Peyer's patch (tissue), 4 donors: ENCODE data around the gene RPGRIP1. TPM values are rescaled to one million over a fixed set of nuclear protein-coding genes. Genes with fewer than 3 reads are reported as not detected.

Source experiments
- DNase-seq, 3 donors: peaks; one replicate each; pipeline ENCODE4 v3.0.0-alpha.2; 2017 to 2019
- H3K27ac ChIP-seq, 4 donors: fragments of 200-600 bp; sonication (generic); one replicate each; pipeline ENCODE4 v1.5.1; 2016 to 2019
- H3K27me3 ChIP-seq, 2 donors: fragments of 200-600 bp; sonication (generic); one replicate each; pipeline ENCODE4 v1.5.1; 2019
- H3K36me3 ChIP-seq, 3 donors: fragments of 200-600 bp; sonication (generic); one replicate each; pipeline ENCODE4 v1.5.1; 2016 to 2019
- H3K4me1 ChIP-seq, 4 donors: fragments of 200-600 bp; sonication (generic); one replicate each; pipeline ENCODE4 v1.5.1; 2016 to 2019
- H3K4me3 ChIP-seq, 4 donors: fragments of 200-600 bp; sonication (generic); 1 replicate in 3 of 4; 2 replicates in 1 of 4; pipeline ENCODE4 v1.5.1; 2016 to 2019; ENCODE audit warnings: mild to moderate bottlenecking in 1 of 4
- H3K9me3 ChIP-seq, 4 donors: fragments of 200-600 bp; sonication (generic); one replicate each; pipeline ENCODE4 v1.5.1; 2016 to 2019; ENCODE audit warnings: mild to moderate bottlenecking in 1 of 4
- POLR2A ChIP-seq, 2 donors: fragments of 450-650 bp; IDR thresholded peaks; one replicate each; pipeline ENCODE4 v1.5.1; 2017; ENCODE audit warnings: antibody characterized with exemption in 2 of 2, mild to moderate bottlenecking in 2 of 2, moderate library complexity in 2 of 2
- total RNA-seq, 4 donors: library from RNA; depleted of rRNA; stranded (reverse); fragments of >200 nt; gene quantifications; one replicate each; pipeline ENCODE4 v1.1.0, GENCODE V29; 2016
- TF ChIP-seq, protein P1 (sequence below), 6 experiments: fragments of 450-650 bp in 4 of 6; fragments of 200-600 bp in 2 of 6; sonication (generic) in 1 of 6; IDR thresholded peaks; one replicate each; pipeline ENCODE4 v1.5.1; 2017 to 2019; ENCODE audit warnings: antibody characterized with exemption in 6 of 6, mild to moderate bottlenecking in 3 of 6, moderate library complexity in 1 of 6

Gene RPGRIP1
- total RNA-seq, 4 donors from 2014 or later, result 0.40 to 3.3 TPM; not detected in 2

DNA sequence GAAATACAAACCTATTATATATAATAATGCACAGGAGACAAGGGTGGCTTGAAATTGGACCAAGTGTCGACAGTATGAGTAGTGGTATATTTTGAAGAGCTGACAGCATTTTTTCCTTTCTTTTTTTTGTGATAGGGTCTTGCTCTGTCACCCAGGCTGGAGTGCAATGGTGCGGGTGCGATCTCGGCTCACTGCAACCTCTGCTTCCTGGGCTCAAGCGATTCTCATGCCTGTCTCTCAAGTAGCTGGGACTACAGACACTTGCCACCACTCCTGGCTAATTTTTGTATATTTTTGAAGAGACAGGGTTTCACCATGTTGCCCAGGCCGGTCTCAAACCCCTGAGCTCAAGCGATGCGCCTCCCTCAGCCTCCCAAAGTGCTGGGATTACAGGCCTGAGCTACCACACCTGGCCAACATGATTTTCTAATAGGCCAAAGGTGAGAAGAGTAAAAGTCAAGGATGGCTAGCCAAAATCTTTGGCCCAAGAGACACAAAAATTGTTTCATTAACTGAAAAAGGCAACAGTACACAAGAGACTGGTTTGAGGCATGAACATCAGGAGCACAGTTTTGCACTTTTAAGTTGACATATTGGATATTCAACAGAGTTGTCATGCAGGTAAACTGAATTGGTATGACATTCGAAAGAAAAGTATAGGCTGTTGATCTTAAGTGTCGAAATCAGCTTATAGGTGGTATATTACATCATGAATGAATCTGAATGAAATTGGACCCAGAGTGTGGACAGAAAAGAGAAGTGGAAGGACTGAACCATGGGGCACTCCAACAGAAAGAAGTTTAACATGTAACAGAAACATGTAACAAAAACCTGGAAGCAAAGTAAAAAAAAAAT, 23.1 kb upstream of the RPGRIP1 start:
- H3K4me1 ChIP-seq, result peaks cover 0 to 48% (median 21%) of the 10 kb centered on the region in 4 donors
- no peak overlapping the region for H3K27ac ChIP-seq
- no peaks in the 10 kb centered on the region for H3K9me3 ChIP-seq
- no peak overlapping the region for H3K4me3 ChIP-seq
- DNase-seq, result no peak
- H3K36me3 ChIP-seq, result peaks cover 0 to 74% (median 0%) of the 10 kb centered on the region in 3 donors
- TF ChIP-seq POLR2A (IDR thresholded peaks at IDR 0.05), result no peak
- TF ChIP-seq, protein P1, sequence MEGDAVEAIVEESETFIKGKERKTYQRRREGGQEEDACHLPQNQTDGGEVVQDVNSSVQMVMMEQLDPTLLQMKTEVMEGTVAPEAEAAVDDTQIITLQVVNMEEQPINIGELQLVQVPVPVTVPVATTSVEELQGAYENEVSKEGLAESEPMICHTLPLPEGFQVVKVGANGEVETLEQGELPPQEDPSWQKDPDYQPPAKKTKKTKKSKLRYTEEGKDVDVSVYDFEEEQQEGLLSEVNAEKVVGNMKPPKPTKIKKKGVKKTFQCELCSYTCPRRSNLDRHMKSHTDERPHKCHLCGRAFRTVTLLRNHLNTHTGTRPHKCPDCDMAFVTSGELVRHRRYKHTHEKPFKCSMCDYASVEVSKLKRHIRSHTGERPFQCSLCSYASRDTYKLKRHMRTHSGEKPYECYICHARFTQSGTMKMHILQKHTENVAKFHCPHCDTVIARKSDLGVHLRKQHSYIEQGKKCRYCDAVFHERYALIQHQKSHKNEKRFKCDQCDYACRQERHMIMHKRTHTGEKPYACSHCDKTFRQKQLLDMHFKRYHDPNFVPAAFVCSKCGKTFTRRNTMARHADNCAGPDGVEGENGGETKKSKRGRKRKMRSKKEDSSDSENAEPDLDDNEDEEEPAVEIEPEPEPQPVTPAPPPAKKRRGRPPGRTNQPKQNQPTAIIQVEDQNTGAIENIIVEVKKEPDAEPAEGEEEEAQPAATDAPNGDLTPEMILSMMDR (IDR thresholded peaks at IDR 0.05), result no peak
- no peaks in the 10 kb centered on the region for H3K27me3 ChIP-seq

DNA sequence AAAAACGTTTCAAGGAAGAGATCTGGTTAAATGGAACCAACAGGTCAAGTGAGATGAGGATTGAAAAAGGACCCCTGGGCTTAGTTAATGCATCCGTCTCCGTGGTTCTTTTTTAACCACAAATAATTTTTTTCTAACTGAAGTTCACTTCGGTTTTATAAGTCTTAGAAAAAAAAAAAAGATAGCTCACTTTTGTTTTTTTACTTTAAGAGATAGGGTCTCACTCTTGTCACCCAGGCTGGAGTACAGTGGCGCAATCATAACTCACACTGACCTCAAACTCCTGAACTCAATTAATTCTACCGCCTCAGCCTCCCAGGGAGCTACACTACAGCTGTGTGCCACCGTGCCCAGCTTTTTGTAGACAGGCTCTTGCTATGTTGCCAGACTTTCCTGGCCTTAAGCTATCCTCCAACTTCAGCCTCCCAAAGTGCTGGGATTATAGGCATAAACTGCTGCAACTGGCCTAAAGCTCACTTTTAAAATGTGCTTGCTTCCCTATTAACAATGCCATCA, 22.4 kb upstream of the RPGRIP1 start:
- no peak for DNase-seq
- Histone ChIP-seq H3K27ac (no peak overlapping the region), H3K4me1 (peaks cover 0 to 55% (median 25%) of the 10 kb centered on the region in 4 donors), H3K9me3 (no peaks in the 10 kb centered on the region), H3K27me3 (no peaks in the 10 kb centered on the region), H3K36me3 (peaks cover 0 to 77% (median 0%) of the 10 kb centered on the region in 3 donors), H3K4me3 (no peak overlapping the region)
- TF ChIP-seq, protein P1 (IDR thresholded peaks at IDR 0.05), result no peak
- TF ChIP-seq POLR2A (IDR thresholded peaks at IDR 0.05), result no peak

DNA sequence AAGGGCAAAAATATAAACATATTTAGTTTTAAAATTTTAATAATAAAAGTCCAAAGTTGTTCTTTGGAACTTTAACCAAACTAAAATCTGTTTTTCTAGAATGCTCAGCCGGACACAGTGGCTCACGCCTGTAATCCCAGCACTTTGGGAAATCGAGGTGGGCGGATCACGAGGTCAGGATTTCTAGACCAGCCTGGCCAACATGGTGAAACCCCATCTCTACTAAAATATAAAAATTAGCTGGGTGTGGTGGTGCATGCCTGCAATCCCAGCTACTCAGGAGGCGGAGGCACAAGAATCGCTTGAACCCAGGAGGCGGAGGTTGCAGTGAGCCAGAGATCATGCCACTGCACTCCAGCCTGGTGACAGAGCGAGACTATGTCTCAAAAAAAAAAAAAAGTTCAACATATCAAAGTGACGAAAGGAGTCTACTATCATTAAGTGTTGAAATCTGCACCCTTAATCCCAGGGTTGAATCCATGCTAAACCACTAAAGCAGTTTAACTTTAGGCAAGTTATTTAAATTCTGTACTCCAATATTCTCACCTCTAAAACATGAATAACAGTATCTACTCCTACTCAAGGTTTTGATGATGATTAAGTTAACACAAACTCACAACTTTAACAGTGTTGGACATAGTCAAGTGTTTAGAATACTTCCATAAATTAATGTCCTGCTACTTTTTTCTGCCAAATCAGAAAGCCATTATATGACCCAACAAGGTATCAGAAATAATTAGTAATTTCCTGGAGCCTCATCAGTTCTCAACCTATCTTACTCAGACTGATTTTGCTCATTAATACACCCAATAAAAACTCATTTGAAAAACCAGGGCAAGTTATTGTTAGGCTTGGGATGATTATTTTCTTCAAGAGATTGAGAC, 21.6 kb upstream of the RPGRIP1 start:
- H3K36me3 ChIP-seq, result peaks cover 0 to 77% (median 0%) of the 10 kb centered on the region in 3 donors
- H3K4me3 ChIP-seq, result no peak overlapping the region
- no peak for DNase-seq
- peaks cover 0 to 63% (median 29%) of the 10 kb centered on the region in 4 donors for H3K4me1 ChIP-seq
- TF ChIP-seq POLR2A (IDR thresholded peaks at IDR 0.05), result no peak
- TF ChIP-seq, protein P1 (IDR thresholded peaks at IDR 0.05), result no peak
- H3K27ac ChIP-seq, result no peak overlapping the region
- no peaks in the 10 kb centered on the region for H3K9me3 ChIP-seq
- no peaks in the 10 kb centered on the region for H3K27me3 ChIP-seq

DNA sequence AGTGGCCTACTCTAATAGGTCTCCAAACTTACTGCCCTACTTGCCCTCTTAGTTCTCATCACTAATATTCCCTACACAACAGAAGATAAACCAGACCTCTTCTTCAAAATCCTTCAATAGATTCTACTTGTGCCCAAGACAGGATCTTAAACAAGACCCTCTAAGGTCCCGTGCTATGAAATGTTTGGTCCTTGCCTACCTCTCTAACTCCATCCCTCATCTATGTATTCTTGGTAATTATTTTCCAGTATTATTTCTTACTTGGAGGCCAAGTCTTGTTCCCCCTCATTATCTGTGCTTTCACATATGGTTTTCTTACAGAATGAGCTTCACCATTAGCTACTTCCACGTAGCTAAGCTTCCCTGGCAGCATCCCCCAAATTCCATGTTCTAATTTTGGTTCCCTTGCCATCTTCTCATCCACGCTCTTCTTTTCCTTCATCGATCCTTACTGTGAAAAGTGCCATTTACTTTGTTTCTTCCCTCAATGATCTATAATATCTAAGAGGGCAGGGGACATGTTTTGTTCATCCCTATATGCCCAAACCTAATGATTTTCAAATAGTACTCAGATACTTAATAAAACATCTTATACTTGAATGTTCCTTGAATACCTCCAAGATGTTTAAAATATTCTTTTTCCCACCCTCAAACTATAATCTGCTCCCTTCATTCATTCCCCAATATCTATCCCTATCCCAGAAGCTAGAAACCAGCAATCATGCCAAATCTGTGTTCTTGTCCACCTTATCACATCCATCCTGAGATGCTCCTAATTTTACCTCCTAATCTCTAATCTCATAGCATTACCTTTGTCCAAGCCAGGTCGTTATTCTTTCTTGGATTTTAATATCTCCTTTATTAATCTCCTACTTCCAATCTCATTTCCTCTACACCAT, 20.7 kb upstream of the RPGRIP1 start:
- H3K27me3 ChIP-seq, result no peaks in the 10 kb centered on the region
- H3K27ac ChIP-seq, result no peak overlapping the region
- H3K9me3 ChIP-seq, result no peaks in the 10 kb centered on the region
- peaks cover 0 to 80% (median 0%) of the 10 kb centered on the region in 3 donors for H3K36me3 ChIP-seq
- H3K4me3 ChIP-seq, result no peak overlapping the region
- TF ChIP-seq, protein P1 (IDR thresholded peaks at IDR 0.05), result no peak
- TF ChIP-seq POLR2A (IDR thresholded peaks at IDR 0.05), result no peak
- H3K4me1 ChIP-seq, result peaks cover 0 to 72% (median 32%) of the 10 kb centered on the region in 4 donors
- DNase-seq, result no peak
